Sigmoid colon (tissue), 4 donors: ENCODE measurements around the gene ARSJ.
"Not testable (repeated sequence)": the region's sequence is repeated elsewhere in the genome, so short reads cannot be mapped to it uniquely, and the experiment has no call there.

ENCODE experiments used
- CTCF ChIP-seq, 4 experiments: fragments of 450-650 bp in 3 of 4; fragments of 200-600 bp in 1 of 4; IDR thresholded peaks; one replicate each; pipeline ENCODE4 v1.5.1; 2016 to 2019; ENCODE audit warnings: antibody characterized with exemption in 4 of 4, mild to moderate bottlenecking in 3 of 4, moderate library complexity in 2 of 4
- EP300 ChIP-seq, 4 donors: sonication (generic); formaldehyde crosslinking; IDR thresholded peaks; one replicate each; pipeline ENCODE4 v1.6.1; 2017; ENCODE audit warnings: antibody characterized with exemption in 4 of 4

GRCh38 chr4:113940103-113940502 lies 39.3 kb downstream of the ARSJ start:
- not testable (repeated sequence) for TF ChIP-seq CTCF, EP300 (IDR thresholded peaks at IDR 0.05)
